GM12891 (cell line): ENCODE results near the gene PRKCE.
"Not testable (repeated sequence)": the region's sequence is repeated elsewhere in the genome, so short reads cannot be mapped to it uniquely, and the experiment has no call there.

Experiments used
- DNase-seq: peaks from one replicate; pipeline ENCODE4 v3.0.0; 2011; ENCODE audit warnings: low spot score; ENCODE audit not compliant: insufficient read length
- FAIRE-seq: peaks from 2 replicates; lab custom pipeline; 2011; peaks lifted over from hg19 to GRCh38; lab: Jason Lieb, UNC
- PAX5 ChIP-seq: IDR thresholded peaks from 2 replicates; pipeline ENCODE4 v1.6.1; 2011; ENCODE audit warnings: low read length, moderate library complexity, mild to moderate bottlenecking; ENCODE audit not compliant: insufficient read depth, severe bottlenecking
- POLR2A ChIP-seq: IDR thresholded peaks from 2 replicates; pipeline ENCODE4 v1.6.1; 2011; ENCODE audit warnings: low read depth, low read length, control low read depth
- POLR2AphosphoS5 ChIP-seq: IDR thresholded peaks from 2 replicates; pipeline ENCODE4 v1.6.1; 2011; ENCODE audit warnings: low read depth, low read length, control low read depth
- POU2F2 ChIP-seq: IDR thresholded peaks from 2 replicates; pipeline ENCODE4 v1.6.1; 2011; ENCODE audit warnings: low read depth, mild to moderate bottlenecking, control low read depth, low read length, moderate library complexity
- SPI1 ChIP-seq: IDR thresholded peaks from 2 replicates; pipeline ENCODE4 v1.6.1; 2011; ENCODE audit warnings: low read depth, low read length, control low read depth
- TAF1 ChIP-seq: IDR thresholded peaks from 2 replicates; pipeline ENCODE4 v1.6.1; 2011; ENCODE audit warnings: low read depth, low read length, control low read depth

PRKCE gene

DNA sequence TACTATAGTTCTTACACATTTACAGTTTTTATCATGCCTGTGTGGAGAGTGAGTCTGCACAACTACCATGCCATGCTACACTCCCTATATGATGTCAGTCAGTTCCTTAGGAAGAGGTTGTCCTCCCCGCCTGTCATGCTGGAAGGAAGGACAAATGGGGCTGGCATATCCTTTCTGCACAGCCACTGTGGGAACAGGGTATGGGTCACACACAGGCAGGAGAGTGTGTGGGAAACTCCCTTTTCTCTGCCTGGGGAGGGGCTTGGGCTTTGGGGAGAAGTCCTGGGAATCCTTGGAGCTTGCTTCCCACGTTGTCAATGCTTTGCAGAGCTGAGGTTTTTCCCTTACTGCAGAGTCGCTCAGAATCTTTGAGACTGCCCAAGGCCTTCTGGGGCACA lies 232.1 kb downstream of the PRKCE start:
- no peak for TF ChIP-seq PAX5
- TF ChIP-seq POLR2AphosphoS5: no peak
- TF ChIP-seq POLR2A: no peak
- no peak for TF ChIP-seq TAF1
- TF ChIP-seq SPI1: no peak
- no peak for TF ChIP-seq POU2F2
- FAIRE-seq: no peak
- DNase-seq: no peak

GRCh38 chr2:45884126-45884525 lies 232.7 kb downstream of the PRKCE start:
- no peak for TF ChIP-seq POU2F2
- no peak for TF ChIP-seq POLR2A
- TF ChIP-seq SPI1: no peak
- no peak for TF ChIP-seq TAF1
- no peak for TF ChIP-seq POLR2AphosphoS5
- TF ChIP-seq PAX5: no peak
- DNase-seq (no peak), FAIRE-seq (no peak)

GRCh38 chr2:45885171-45885621 lies 233.7 kb downstream of the PRKCE start:
- DNase-seq (no peak), FAIRE-seq (no peak)
- TF ChIP-seq TAF1 (no peak), PAX5 (no peak), POLR2AphosphoS5 (no peak)

GRCh38 chr2:45886171-45886663 lies 234.7 kb downstream of the PRKCE start:
- DNase-seq: no peak
- peak; percentile 38; the same call in 1 of the 2 replicates for TF ChIP-seq SPI1
- TF ChIP-seq PAX5: no peak
- FAIRE-seq: peak; percentile 71

DNA sequence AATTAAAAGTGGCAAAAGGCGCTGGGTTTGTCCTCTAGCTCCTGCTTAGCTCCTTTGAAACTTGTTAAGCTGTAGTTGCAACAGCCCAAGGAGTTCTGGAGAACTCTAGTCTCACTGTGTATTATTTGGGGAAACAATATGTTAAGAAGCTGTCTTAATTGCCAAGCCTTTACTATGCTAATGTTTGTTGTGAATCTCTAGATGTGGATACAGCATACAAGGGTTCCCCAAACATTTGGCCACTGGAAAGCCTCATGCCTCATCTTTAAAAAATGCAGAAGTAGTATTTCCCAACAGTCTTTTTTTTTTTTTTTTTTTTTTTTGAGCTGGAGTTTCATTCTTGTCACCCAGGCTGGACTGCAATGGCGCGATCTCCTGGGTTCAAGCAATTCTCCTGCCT lies 236.7 kb downstream of the PRKCE start:
- FAIRE-seq: no peak
- TF ChIP-seq POLR2AphosphoS5 (no peak), SPI1 (no peak), POU2F2 (no peak), PAX5 (no peak), POLR2A (no peak), TAF1 (no peak)
- DNase-seq: no peak

- DNase-seq (no peak), FAIRE-seq (no peak)
- TF ChIP-seq POLR2A (no peak), POU2F2 (no peak), SPI1 (no peak), TAF1 (no peak), PAX5 (no peak), POLR2AphosphoS5 (no peak)
Observed at GRCh38 chr2:45888641-45889040, 237.2 kb downstream of the PRKCE start.

DNA sequence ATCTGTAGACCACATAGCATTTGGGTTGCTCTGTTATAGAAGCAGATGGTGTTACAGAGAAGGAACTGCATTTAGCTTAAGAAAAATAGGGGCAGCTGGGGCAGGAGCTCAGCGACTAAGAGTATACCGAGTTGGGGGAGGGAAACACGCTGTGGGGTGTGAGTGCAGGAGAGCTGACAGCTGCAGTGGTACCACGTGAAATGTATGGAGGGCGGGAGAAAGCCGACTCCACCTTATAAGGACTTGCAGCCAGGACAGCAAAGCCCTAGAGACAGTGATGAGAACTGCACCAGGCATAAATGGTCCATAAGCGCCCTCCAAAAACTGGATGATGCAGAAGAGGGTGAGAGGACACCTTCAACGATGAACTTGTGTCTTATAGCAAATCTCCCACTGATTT lies 237.6 kb downstream of the PRKCE start:
- FAIRE-seq: no peak
- TF ChIP-seq POU2F2 (no peak; the same call in 1 of the 2 replicates), SPI1 (no peak), PAX5 (no peak), POLR2AphosphoS5 (peak; percentile 21; the same call in 1 of the 2 replicates), TAF1 (peak; percentile 57; the same call in 1 of the 2 replicates), POLR2A (peak; percentile 52; the same call in 1 of the 2 replicates)

GRCh38 chr2:45889620-45890370 lies 238.3 kb downstream of the PRKCE start:
- TF ChIP-seq POLR2A (no peak), PAX5 (no peak), TAF1 (no peak), SPI1 (peak; percentile 90), POU2F2 (peak; percentile 89; the same call in 1 of the 2 replicates), POLR2AphosphoS5 (no peak)
- FAIRE-seq (peak; percentile 95), DNase-seq (no peak)

More for the DNA sequence above, 237.6 kb downstream of the PRKCE start:
- peak; percentile 35 for DNase-seq

GRCh38 chr2:45890371-45890646 lies 238.8 kb downstream of the PRKCE start:
- FAIRE-seq: peak; percentile 16
- DNase-seq: not testable (repeated sequence)

DNA sequence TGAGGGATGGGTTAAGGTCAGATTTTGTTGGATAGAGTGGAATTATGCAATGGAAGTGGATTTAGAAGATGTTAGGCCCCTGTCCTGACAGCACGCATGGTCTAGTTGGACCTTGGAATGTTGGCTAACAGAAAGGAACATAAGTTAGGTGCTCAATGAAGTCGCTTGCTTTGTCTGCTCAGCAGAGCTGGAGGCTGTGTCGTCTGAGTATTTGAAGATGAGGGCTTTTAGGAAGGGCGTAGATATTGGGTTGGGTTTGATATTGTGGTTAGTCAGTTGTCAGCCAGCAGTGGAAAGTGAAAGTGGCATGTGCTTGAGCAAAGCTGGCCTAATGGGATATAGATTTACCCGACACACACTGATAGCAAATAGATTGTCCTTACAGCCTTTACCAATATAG lies 239.3 kb downstream of the PRKCE start:
- DNase-seq (no peak), FAIRE-seq (peak; percentile 93)
- TF ChIP-seq PAX5: no peak
- TF ChIP-seq SPI1: no peak
- TF ChIP-seq POU2F2: no peak
- TF ChIP-seq POLR2AphosphoS5: no peak
- TF ChIP-seq POLR2A: no peak; the same call in 1 of the 2 replicates
